Tibial artery (tissue), 4 donors: ENCODE results near the gene ABHD12.

Source experiments
- DNase-seq, 2 donors: peaks; one replicate each; pipeline ENCODE4 v3.0.0-alpha.2; 2019
- H3K27ac ChIP-seq, 2 donors: fragments of 200-600 bp; sonication (generic) in 1 of 2; 1 replicate in 1 of 2; 2 replicates in 1 of 2; pipeline ENCODE4 v1.5.1; 2018 to 2019; ENCODE audit warnings: mild to moderate bottlenecking in 1 of 2
- H3K27me3 ChIP-seq, 2 donors: fragments of 200-600 bp; sonication (generic) in 1 of 2; one replicate each; pipeline versions ENCODE4 v1.5.1 to v1.6.0; 2016 to 2019
- H3K36me3 ChIP-seq, 3 donors: fragments of 200-600 bp; sonication (generic) in 2 of 3; one replicate each; pipeline ENCODE4 v1.5.1; 2016 to 2019; ENCODE audit warnings: mild to moderate bottlenecking in 2 of 3
- H3K4me1 ChIP-seq, 4 donors: fragments of 200-600 bp; sonication (generic) in 2 of 4; 1 replicate in 3 of 4; 2 replicates in 1 of 4; pipeline ENCODE4 v1.5.1; 2016 to 2019
- H3K4me3 ChIP-seq, 2 donors: fragments of 200-600 bp; sonication (generic) in 1 of 2; 1 replicate in 1 of 2; 2 replicates in 1 of 2; pipeline ENCODE4 v1.5.1; 2018 to 2019; ENCODE audit warnings: mild to moderate bottlenecking in 2 of 2
- H3K9me3 ChIP-seq, 3 donors: fragments of 200-600 bp; sonication (generic) in 1 of 3; one replicate each; pipeline ENCODE4 v1.5.1; 2016 to 2019
- intact Hi-C: fragments of 100-400 bp; cut with DNase I; formaldehyde crosslinking; loops from one replicate; pipeline ENCODE4 v1.15.0; 2023; ENCODE audit warnings: low total_unique reads
- TF ChIP-seq, protein P1 (sequence below), 2 experiments: fragments of 200-600 bp in 1 of 2; fragments of 450-650 bp in 1 of 2; IDR thresholded peaks; one replicate each; pipeline ENCODE4 v1.5.1; 2017 to 2019; ENCODE audit warnings: antibody characterized with exemption in 2 of 2, mild to moderate bottlenecking in 1 of 2, moderate library complexity in 1 of 2

Gene ABHD12

DNA sequence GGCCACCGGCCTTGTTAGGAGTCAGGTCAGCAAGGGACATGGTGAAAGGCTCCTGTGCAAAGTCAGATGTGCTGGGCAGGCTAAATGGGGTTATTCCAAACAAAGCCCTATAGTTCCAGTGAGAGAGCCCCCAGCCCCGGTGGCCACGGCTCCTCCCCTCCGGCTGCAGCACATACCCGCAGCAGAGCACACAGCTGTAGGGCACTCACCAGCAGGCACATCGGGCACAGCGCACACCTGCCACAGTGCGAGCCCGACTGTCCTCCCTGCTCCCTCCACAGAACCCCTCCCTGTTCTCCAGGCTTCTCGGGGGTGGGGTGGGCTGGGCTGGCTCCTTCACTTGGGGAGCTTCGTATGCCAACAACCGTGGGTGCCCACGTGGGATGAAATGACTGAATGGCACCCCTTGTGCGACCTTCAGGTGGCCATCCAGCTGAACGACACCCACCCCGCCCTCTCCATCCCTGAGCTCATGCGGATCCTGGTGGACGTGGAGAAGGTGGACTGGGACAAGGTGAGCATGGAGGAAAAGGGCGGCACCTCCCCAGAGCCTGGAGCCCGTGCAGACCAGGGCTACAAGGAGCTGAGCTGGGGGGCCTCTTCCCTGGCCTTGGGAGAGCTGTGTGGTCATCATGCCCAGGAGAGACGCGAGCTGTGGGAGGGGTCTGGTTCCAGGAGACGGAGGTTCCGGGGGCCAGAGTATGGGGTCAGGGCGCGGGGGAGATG is 111.8 kb downstream of the ABHD12 start:
- Histone ChIP-seq H3K4me3 (no peak overlapping the region), H3K4me1 (peaks cover 0 to 10% (median 0%) of the 10 kb centered on the region in 4 donors), H3K27ac (no peak overlapping the region), H3K36me3 (peaks cover 92 to 100% (median 99%) of the 10 kb centered on the region in 3 donors), H3K9me3 (no peaks in the 10 kb centered on the region), H3K27me3 (no peaks in the 10 kb centered on the region)
- peak; percentile 18 to 59 for DNase-seq
- intact Hi-C loops = no loop called here
- TF ChIP-seq, protein P1, sequence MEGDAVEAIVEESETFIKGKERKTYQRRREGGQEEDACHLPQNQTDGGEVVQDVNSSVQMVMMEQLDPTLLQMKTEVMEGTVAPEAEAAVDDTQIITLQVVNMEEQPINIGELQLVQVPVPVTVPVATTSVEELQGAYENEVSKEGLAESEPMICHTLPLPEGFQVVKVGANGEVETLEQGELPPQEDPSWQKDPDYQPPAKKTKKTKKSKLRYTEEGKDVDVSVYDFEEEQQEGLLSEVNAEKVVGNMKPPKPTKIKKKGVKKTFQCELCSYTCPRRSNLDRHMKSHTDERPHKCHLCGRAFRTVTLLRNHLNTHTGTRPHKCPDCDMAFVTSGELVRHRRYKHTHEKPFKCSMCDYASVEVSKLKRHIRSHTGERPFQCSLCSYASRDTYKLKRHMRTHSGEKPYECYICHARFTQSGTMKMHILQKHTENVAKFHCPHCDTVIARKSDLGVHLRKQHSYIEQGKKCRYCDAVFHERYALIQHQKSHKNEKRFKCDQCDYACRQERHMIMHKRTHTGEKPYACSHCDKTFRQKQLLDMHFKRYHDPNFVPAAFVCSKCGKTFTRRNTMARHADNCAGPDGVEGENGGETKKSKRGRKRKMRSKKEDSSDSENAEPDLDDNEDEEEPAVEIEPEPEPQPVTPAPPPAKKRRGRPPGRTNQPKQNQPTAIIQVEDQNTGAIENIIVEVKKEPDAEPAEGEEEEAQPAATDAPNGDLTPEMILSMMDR (IDR thresholded peaks at IDR 0.05) = no peak

DNA sequence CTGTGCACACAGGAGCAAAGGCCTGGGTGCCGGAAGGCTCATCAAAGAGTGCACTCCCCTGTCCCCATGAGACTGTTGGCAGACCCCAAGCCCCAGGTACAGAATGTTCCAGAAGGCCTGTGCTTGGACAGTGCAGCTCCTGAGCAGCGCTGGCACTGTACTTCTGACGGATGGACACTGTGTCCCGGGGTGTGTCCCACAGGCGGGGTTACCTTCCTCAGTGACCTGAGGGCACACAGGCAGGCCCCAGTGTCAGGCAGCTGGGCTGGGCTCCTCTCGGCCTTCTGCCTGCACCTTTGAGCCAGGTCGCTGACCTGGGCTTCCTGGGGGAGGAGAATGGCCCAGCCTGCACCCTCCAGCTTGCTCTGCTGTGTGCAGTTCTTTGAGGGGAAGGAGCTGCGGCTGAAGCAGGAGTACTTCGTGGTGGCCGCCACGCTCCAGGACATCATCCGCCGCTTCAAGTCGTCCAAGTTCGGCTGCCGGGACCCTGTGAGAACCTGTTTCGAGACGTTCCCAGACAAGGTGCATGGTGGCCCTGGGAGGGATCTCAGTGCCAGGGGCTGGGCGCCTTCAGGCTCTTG is 112.6 kb downstream of the ABHD12 start:
- Histone ChIP-seq H3K9me3 (no peaks in the 10 kb centered on the region), H3K27me3 (no peaks in the 10 kb centered on the region), H3K4me3 (no peak overlapping the region), H3K27ac (no peak overlapping the region), H3K4me1 (peaks cover 0 to 14% (median 2%) of the 10 kb centered on the region in 4 donors), H3K36me3 (peaks cover 91 to 100% (median 99%) of the 10 kb centered on the region in 3 donors)
- DNase-seq = peak; percentile 19 to 57
- TF ChIP-seq, protein P1 (IDR thresholded peaks at IDR 0.05) = no peak
- intact Hi-C loops = no loop called here

DNA sequence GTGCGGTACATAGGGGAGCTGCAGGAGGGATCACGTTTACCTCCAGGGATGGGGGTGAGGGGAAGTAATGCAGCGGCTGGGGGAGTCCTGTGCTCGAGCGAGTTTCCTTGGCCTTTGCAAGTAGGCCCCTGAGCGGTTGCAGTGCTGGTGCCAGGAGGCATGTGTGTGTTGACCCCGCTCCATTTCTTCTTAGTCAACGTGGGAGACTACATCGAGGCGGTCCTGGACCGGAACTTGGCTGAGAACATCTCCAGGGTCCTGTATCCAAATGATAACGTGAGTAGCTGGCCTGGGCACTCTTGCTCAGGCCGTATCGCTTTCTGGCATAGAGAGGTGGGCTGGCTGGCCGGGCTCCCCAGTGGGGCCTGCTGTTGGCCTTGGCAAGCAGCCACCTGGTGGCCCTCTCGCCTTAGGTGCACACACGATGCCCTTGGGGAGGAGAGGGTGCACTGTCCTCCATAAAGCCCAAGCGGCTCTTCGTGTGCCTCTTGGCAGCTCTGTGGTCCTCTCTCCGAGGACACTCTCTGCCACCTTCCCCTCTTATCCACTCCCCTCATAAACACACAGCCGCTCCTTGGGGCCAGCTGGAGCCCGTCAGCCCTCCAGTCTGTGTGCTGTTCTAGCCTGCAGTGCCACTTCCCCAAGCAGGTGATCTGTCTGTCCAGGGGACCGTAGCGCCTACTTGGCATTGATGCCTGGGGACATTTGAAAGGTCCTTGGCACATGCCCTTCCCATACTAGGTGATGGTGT is 113.4 kb downstream of the ABHD12 start:
- H3K9me3 ChIP-seq = no peaks in the 10 kb centered on the region
- peaks cover 91 to 100% (median 99%) of the 10 kb centered on the region in 3 donors for H3K36me3 ChIP-seq
- peak; percentile 19 to 51 for DNase-seq

DNA sequence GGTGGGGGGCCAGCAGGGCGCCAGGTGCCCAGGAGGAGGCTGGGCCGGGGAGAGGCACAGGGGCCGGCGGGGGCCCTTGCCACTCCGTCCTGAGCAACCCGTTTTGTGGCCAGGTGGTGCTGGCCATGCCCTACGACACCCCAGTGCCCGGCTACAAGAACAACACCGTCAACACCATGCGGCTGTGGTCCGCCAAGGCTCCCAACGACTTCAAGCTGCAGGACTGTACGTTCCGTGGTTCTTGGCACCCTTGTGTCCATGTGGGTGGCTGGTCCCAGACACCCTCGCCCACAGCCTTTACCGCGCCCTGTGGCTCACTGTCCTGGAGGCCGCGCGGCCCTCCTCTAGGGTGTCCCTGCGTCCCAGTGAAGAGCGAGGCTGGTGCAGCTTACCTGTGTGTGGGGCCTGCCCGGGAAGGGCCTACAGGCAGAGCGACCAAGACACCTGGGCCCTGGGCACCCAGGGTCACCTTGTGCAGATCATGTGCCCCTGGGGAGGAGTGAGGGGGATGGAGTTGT is 114.0 kb downstream of the ABHD12 start:
- TF ChIP-seq, protein P1 (IDR thresholded peaks at IDR 0.05) = no peak
- DNase-seq = peak; percentile 15 to 61
- Histone ChIP-seq H3K27me3 (no peaks in the 10 kb centered on the region), H3K27ac (no peak overlapping the region), H3K36me3 (peaks cover 91 to 100% (median 99%) of the 10 kb centered on the region in 3 donors), H3K4me1 (peaks cover 0 to 14% (median 4%) of the 10 kb centered on the region in 4 donors), H3K9me3 (no peaks in the 10 kb centered on the region), H3K4me3 (no peak overlapping the region)
- intact Hi-C loops = no loop called here

More for the DNA sequence above, 113.4 kb downstream of the ABHD12 start:
- Histone ChIP-seq H3K4me3 (no peak overlapping the region), H3K27me3 (no peaks in the 10 kb centered on the region), H3K4me1 (peaks cover 0 to 16% (median 4%) of the 10 kb centered on the region in 4 donors), H3K27ac (no peak overlapping the region)
- intact Hi-C loops = no loop called here
- TF ChIP-seq, protein P1 (IDR thresholded peaks at IDR 0.05) = no peak

DNA sequence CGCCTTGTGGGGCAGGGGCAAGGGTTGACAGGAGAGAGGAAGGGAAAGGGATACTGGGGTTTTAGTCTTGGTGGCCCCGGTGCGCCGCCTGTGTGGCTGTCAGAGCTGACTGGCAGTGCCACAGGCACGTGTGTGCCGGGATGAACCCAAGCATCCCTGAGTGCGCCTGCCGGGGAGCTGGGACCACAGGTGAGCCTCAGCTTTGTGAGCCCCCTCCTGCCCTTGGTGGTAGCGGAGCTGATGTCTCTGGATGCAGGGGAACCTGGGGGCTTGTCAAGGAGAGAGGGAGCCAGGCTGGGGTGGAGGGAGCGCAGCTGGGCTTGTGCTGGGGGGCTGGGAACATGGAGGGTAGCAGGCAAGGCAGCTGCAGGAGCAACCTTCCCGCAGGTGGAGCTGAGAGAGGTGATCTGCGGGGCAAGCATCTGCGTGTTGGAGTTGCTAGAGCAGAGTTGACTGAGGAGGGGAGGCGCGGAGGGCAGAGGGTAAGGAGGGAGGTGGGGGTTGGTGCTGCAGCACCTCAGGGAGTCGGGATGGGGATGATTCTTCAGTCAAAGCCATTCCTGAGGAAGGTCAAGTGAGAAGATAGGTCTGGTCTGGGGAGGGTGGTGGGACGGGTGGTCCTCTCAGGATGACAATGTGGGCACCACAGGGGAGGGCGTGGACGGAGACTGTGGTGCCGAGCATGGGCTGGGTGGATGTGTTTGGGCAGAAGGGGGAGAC is 114.7 kb downstream of the ABHD12 start:
- H3K36me3 ChIP-seq = peaks cover 91 to 100% (median 99%) of the 10 kb centered on the region in 3 donors
- H3K27me3 ChIP-seq = no peaks in the 10 kb centered on the region
- TF ChIP-seq, protein P1 (IDR thresholded peaks at IDR 0.05) = no peak
- peak in 1 of 2 donors; percentile 52 for DNase-seq
- H3K27ac ChIP-seq = no peak overlapping the region
- H3K9me3 ChIP-seq = no peaks in the 10 kb centered on the region
- peaks cover 0 to 9% (median 4%) of the 10 kb centered on the region in 4 donors for H3K4me1 ChIP-seq
- H3K4me3 ChIP-seq = no peak overlapping the region
- intact Hi-C loops = no loop called here
